Retinal pigment epithelial cell (primary cell): ENCODE measurements around the gene DOCK8.

Experiments
- DNase-seq: peaks from one replicate; pipeline ENCODE4 v3.0.0-alpha.2; 2010; ENCODE audit warnings: low read depth
- H3K4me3 ChIP-seq: 2 replicates; pipeline ENCODE4 v1.5.1; 2011; ENCODE audit warnings: mild to moderate bottlenecking, low read length, control low read depth, moderate library complexity
- CTCF ChIP-seq: conservative IDR thresholded peaks from 2 replicates; pipeline ENCODE4 v1.5.1; 2011; ENCODE audit warnings: low read depth, low read length, control low read depth, inconsistent platforms

Gene DOCK8

DNA sequence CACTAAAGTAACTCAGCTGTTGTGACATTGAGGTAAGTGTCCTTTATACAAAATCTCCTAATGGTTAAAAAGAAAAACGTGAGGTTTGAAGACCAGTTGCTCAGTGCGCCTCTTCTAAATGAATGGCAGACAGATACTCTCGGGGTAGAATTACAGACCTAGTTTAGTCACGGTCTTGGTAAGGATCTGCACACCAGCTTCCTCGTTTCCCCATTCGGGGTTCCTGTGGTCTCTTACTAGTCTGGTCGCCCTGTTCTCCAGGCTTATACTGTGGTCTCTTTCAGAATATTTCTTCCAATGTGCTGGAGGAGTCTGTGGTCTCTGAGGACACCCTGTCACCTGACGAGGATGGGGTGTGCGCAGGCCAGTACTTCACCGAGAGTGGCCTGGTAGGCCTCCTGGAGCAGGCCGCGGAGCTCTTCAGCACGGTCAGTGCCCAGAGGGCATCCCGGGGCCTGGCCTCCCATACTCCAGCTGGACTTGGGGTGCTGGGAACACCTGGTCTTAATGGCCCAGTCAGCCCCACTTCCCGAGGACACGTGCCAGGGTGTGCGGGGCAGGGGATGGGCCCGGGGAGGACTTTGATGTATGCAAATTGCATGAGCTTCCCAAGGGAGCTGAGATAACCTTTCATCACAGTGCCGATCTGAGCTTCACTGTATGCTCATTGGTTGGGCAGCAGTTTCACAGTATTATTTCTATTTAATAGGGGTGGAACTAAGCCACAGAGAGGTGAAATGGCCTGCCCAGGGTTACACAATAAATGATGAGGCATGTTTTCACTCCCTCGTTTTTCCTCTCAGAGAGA is 224.5 kb downstream of the DOCK8 start:
- TF ChIP-seq CTCF, result no peak
- DNase-seq, result no peak
- H3K4me3 ChIP-seq, result no peak overlapping the region

GRCh38 chr9:441126-441525 is 226.5 kb downstream of the DOCK8 start:
- TF ChIP-seq CTCF, result no peak

DNA sequence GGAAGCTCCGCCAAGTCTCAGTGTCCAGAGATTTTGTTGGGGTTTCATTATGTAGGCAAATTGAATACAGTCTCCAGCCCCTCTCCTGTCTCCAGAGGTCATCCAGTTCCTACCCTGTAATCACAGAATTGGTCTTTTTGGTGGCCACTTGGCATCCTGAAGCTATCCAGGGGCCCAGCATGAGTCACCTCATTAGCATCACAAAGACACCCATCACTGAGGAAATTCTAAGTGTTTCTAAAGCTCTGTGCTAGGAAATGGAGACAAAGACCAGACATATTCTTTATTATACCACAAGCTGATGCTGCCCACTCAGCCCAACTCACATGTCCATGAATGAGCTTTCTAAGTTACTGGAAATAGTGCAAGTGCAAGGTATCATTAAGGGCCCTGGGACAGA is 229.9 kb downstream of the DOCK8 start:
- no peak for DNase-seq
- no peak for TF ChIP-seq CTCF
- no peak overlapping the region for H3K4me3 ChIP-seq

More at GRCh38 chr9:441126-441525, 226.5 kb downstream of the DOCK8 start:
- no peak for DNase-seq
- no peak overlapping the region for H3K4me3 ChIP-seq

GRCh38 chr9:445033-445432 is 230.4 kb downstream of the DOCK8 start:
- peak; percentile 87 for DNase-seq

GRCh38 chr9:446074-446699 is 231.5 kb downstream of the DOCK8 start:
- no peak for DNase-seq
- no peak for TF ChIP-seq CTCF
- no peak overlapping the region for H3K4me3 ChIP-seq

More at GRCh38 chr9:445033-445432, 230.4 kb downstream of the DOCK8 start:
- TF ChIP-seq CTCF, result no peak
- H3K4me3 ChIP-seq, result no peak overlapping the region

- no peak for DNase-seq
- TF ChIP-seq CTCF, result no peak
- H3K4me3 ChIP-seq, result no peak overlapping the region
These were observed 232.8 kb downstream of the DOCK8 start for GRCh38 chr9:447230-448025.
